K562 (cell line): Measurements from ENCODE around the gene SLC2A4RG.

Experiments used
- CTCF ChIP-seq, 3 experiments: IDR thresholded peaks in 2 of 3; conservative IDR thresholded peaks in 1 of 3; 2 replicates each; pipeline ENCODE4 v1.5.1; 2011 to 2012; ENCODE audit warnings: low read length in 3 of 3, mild to moderate bottlenecking in 3 of 3, control low read depth in 2 of 3, improper control_type of control experiment in 1 of 3, inconsistent platforms in 1 of 3, low read depth in 1 of 3, mixed read lengths in 1 of 3, moderate library complexity in 1 of 3; ENCODE audit not compliant: insufficient read depth in 2 of 3
- PHB ChIP-seq: fragments of 250-450 bp; sonication (Bioruptor Pico); IDR thresholded peaks from 2 replicates; pipeline ENCODE4 v1.5.0; 2021
- SNRNP70 ChIP-seq: fragments of 200-400 bp; formaldehyde crosslinking; optimal IDR thresholded peaks from 2 replicates; pipeline ENCODE3; 2017; ENCODE audit warnings: low read depth, low read length
- TARDBP ChIP-seq: fragments of 450-650 bp; IDR thresholded peaks from 2 replicates; pipeline ENCODE4 v1.6.1; 2016
- ZNF512 ChIP-seq: IDR thresholded peaks from 2 replicates; pipeline ENCODE4 v1.6.1; 2016; ENCODE audit warnings: missing genetic modification characterization, missing compliant biosample characterization
- ZNF785 ChIP-seq: fragments of 250-450 bp; sonication (Bioruptor Pico); IDR thresholded peaks from 2 replicates; pipeline ENCODE4 v1.4.0; 2020; ENCODE audit warnings: mild to moderate bottlenecking

- no peak for TF ChIP-seq SNRNP70
- TF ChIP-seq ZNF785 (CRISPR knock-in tag): no peak
- TF ChIP-seq ZNF512 (tag): no peak
- TF ChIP-seq PHB (CRISPR knock-in tag): no peak
- no peak for TF ChIP-seq TARDBP
- TF ChIP-seq CTCF (IDR thresholded peaks at IDR 0.05 in 2 of 3, conservative IDR thresholded peaks at IDR 0.05 in 1 of 3; ENCODE audit: insufficient read depth in 2 of 3, low read depth in 1 of 3, low read length in 3 of 3): no peak
Measured at GRCh38 chr20:63790572-63791168, 51.1 kb downstream of the SLC2A4RG start.
